Vagina (tissue), 2 donors: ENCODE results near the gene VLDLR.

Experiments
- CTCF ChIP-seq, 3 experiments: fragments of 450-650 bp in 2 of 3; fragments of 200-600 bp in 1 of 3; sonication (generic) in 1 of 3; IDR thresholded peaks; one replicate each; pipeline ENCODE4 v1.5.1; 2017 to 2019; ENCODE audit warnings: antibody characterized with exemption in 3 of 3, mild to moderate bottlenecking in 2 of 3, moderate library complexity in 2 of 3
- POLR2A ChIP-seq, 2 donors: fragments of 450-650 bp; IDR thresholded peaks; one replicate each; pipeline ENCODE4 v1.6.1; 2017; ENCODE audit warnings: antibody characterized with exemption in 2 of 2, mild to moderate bottlenecking in 2 of 2, moderate library complexity in 2 of 2

- TF ChIP-seq CTCF (IDR thresholded peaks at IDR 0.05), result no peak
- TF ChIP-seq POLR2A (IDR thresholded peaks at IDR 0.05), result no peak
Observed at GRCh38 chr9:2662496-2662895, 40.9 kb downstream of the VLDLR start.
